Ovary (tissue), 3 donors: ENCODE data around the gene SH3TC2.

Experiments used
- CTCF ChIP-seq, 3 donors: fragments of 450-650 bp in 2 of 3; fragments of 200-600 bp in 1 of 3; IDR thresholded peaks; one replicate each; pipeline versions ENCODE4 v1.5.1 to v1.8.0; 2016 to 2022; ENCODE audit warnings: antibody characterized with exemption in 3 of 3, mild to moderate bottlenecking in 1 of 3
- EP300 ChIP-seq: sonication (generic); formaldehyde crosslinking; IDR thresholded peaks from one replicate; pipeline ENCODE4 v1.6.1; 2017; ENCODE audit warnings: antibody characterized with exemption
- POLR2A ChIP-seq: fragments of 450-650 bp; IDR thresholded peaks from one replicate; pipeline ENCODE4 v1.6.1; 2017; ENCODE audit warnings: antibody characterized with exemption, mild to moderate bottlenecking, moderate library complexity
- donor health status: DM: no; HTN: no; CAD: no.

GRCh38 chr5:149013796-149014195, 49.1 kb downstream of the SH3TC2 start:
- TF ChIP-seq POLR2A (no peak), EP300 (no peak), CTCF (IDR thresholded peaks at IDR 0.05) (no peak)
